ENCODE measurements around the gene MCAM.

MCAM gene

GRCh38 chr11:119355091-119355843 lies 38.3 kb upstream of the MCAM start:
- no peak for DNase-seq (ENCODE audit: low spot score)
- Mint-ChIP-seq H3K9me3 (no peaks in the 10 kb centered on the region), H3K36me3 (ENCODE audit: low read depth) (no peaks in the 10 kb centered on the region), H3K4me1 (ENCODE audit: low read depth) (peaks cover 9% of the 10 kb centered on the region), H3K27me3 (ENCODE audit: low read depth) (peaks cover 24% of the 10 kb centered on the region), H3K4me3 (no peak overlapping the region), H3K27ac (no peak overlapping the region)

- no peak overlapping the region for H3K27ac Mint-ChIP-seq
- no peak overlapping the region for H3K4me3 Mint-ChIP-seq
- H3K36me3 Mint-ChIP-seq (ENCODE audit: low read depth): no peaks in the 10 kb centered on the region
Observed at GRCh38 chr11:119352857-119353260, 35.9 kb upstream of the MCAM start.

GRCh38 chr11:119351232-119351631 lies 34.3 kb upstream of the MCAM start:
- peaks cover 5% of the 10 kb centered on the region for H3K4me1 Mint-ChIP-seq (ENCODE audit: low read depth)
- H3K27me3 Mint-ChIP-seq (ENCODE audit: low read depth): peaks cover 35% of the 10 kb centered on the region
- DNase-seq (ENCODE audit: low spot score): no peak
- no peaks in the 10 kb centered on the region for H3K9me3 Mint-ChIP-seq
- H3K4me3 Mint-ChIP-seq: no peak overlapping the region
- H3K36me3 Mint-ChIP-seq (ENCODE audit: low read depth): no peaks in the 10 kb centered on the region
- no peak overlapping the region for H3K27ac Mint-ChIP-seq

More at GRCh38 chr11:119352857-119353260, 35.9 kb upstream of the MCAM start:
- Mint-ChIP-seq H3K9me3 (no peaks in the 10 kb centered on the region), H3K4me1 (ENCODE audit: low read depth) (peaks cover 8% of the 10 kb centered on the region), H3K27me3 (ENCODE audit: low read depth) (peaks cover 26% of the 10 kb centered on the region)
- no peak for DNase-seq (ENCODE audit: low spot score)

- Mint-ChIP-seq H3K4me1 (ENCODE audit: low read depth) (peaks cover 4% of the 10 kb centered on the region), H3K27me3 (ENCODE audit: low read depth) (peaks cover 34% of the 10 kb centered on the region), H3K27ac (peak overlapping the region; percentile 50), H3K9me3 (no peaks in the 10 kb centered on the region), H3K36me3 (ENCODE audit: low read depth) (no peaks in the 10 kb centered on the region), H3K4me3 (peak overlapping the region; percentile 3)
- DNase-seq (ENCODE audit: low spot score): no peak
Observed at GRCh38 chr11:119350302-119350701, 33.4 kb upstream of the MCAM start.

GRCh38 chr11:119347940-119348605 lies 31.1 kb upstream of the MCAM start:
- no peak overlapping the region for H3K27ac Mint-ChIP-seq
- peaks cover 34% of the 10 kb centered on the region for H3K27me3 Mint-ChIP-seq (ENCODE audit: low read depth)
- no peaks in the 10 kb centered on the region for H3K36me3 Mint-ChIP-seq (ENCODE audit: low read depth)
- DNase-seq (ENCODE audit: low spot score): no peak
- H3K4me1 Mint-ChIP-seq (ENCODE audit: low read depth): peaks cover 4% of the 10 kb centered on the region
- no peaks in the 10 kb centered on the region for H3K9me3 Mint-ChIP-seq
- no peak overlapping the region for H3K4me3 Mint-ChIP-seq

- peaks cover 35% of the 10 kb centered on the region for H3K27me3 Mint-ChIP-seq (ENCODE audit: low read depth)
- DNase-seq (ENCODE audit: low spot score): no peak
Observed at GRCh38 chr11:119347242-119347641, 30.3 kb upstream of the MCAM start.

GRCh38 chr11:119346605-119347004 lies 29.7 kb upstream of the MCAM start, which contains the start of gene MFRP:
Gene MFRP, minus strand, starts transcription at chr11:119346705. Its CDS starts 192 bp downstream, at chr11:119346513.
- H3K4me3 Mint-ChIP-seq: no peak within 1 kb of the TSS
- no peaks in the 10 kb centered on the region for H3K9me3 Mint-ChIP-seq
- H3K27ac Mint-ChIP-seq: no peak within 1 kb of the TSS
- no peaks in the 10 kb centered on the region for H3K36me3 Mint-ChIP-seq (ENCODE audit: low read depth)
- peaks cover 38% of the 10 kb centered on the region for H3K27me3 Mint-ChIP-seq (ENCODE audit: low read depth)
- H3K4me1 Mint-ChIP-seq (ENCODE audit: low read depth): peaks cover 4% of the 10 kb centered on the region
- DNase-seq (ENCODE audit: low spot score): no peak

More at GRCh38 chr11:119347242-119347641, 30.3 kb upstream of the MCAM start:
- H3K4me1 Mint-ChIP-seq (ENCODE audit: low read depth): peaks cover 4% of the 10 kb centered on the region
- no peaks in the 10 kb centered on the region for H3K36me3 Mint-ChIP-seq (ENCODE audit: low read depth)
- H3K27ac Mint-ChIP-seq: no peak overlapping the region
- H3K9me3 Mint-ChIP-seq: no peaks in the 10 kb centered on the region
- no peak overlapping the region for H3K4me3 Mint-ChIP-seq

- DNase-seq (ENCODE audit: low spot score): no peak
- no peaks in the 10 kb centered on the region for H3K36me3 Mint-ChIP-seq (ENCODE audit: low read depth)
- peaks cover 9% of the 10 kb centered on the region for H3K4me1 Mint-ChIP-seq (ENCODE audit: low read depth)
- no peak overlapping the region for H3K27ac Mint-ChIP-seq
- H3K9me3 Mint-ChIP-seq: no peaks in the 10 kb centered on the region
- no peak overlapping the region for H3K4me3 Mint-ChIP-seq
- H3K27me3 Mint-ChIP-seq (ENCODE audit: low read depth): peaks cover 38% of the 10 kb centered on the region
Observed at GRCh38 chr11:119345685-119346084, 28.8 kb upstream of the MCAM start.

- H3K27me3 Mint-ChIP-seq (ENCODE audit: low read depth): peaks cover 37% of the 10 kb centered on the region
- H3K36me3 Mint-ChIP-seq (ENCODE audit: low read depth): no peaks in the 10 kb centered on the region
- H3K4me3 Mint-ChIP-seq: no peak overlapping the region
- no peak for DNase-seq (ENCODE audit: low spot score)
- H3K9me3 Mint-ChIP-seq: no peaks in the 10 kb centered on the region
- peaks cover 6% of the 10 kb centered on the region for H3K4me1 Mint-ChIP-seq (ENCODE audit: low read depth)
- H3K27ac Mint-ChIP-seq: no peak overlapping the region
Observed at GRCh38 chr11:119344291-119345010, 27.5 kb upstream of the MCAM start.

GRCh38 chr11:119343726-119344125 lies 26.8 kb upstream of the MCAM start:
- H3K27ac Mint-ChIP-seq: no peak overlapping the region
- no peak overlapping the region for H3K4me3 Mint-ChIP-seq
- no peaks in the 10 kb centered on the region for H3K9me3 Mint-ChIP-seq
- no peak for DNase-seq (ENCODE audit: low spot score)
- peaks cover 44% of the 10 kb centered on the region for H3K27me3 Mint-ChIP-seq (ENCODE audit: low read depth)
- peaks cover 10% of the 10 kb centered on the region for H3K4me1 Mint-ChIP-seq (ENCODE audit: low read depth)
- peaks cover 1% of the 10 kb centered on the region for H3K36me3 Mint-ChIP-seq (ENCODE audit: low read depth)

GRCh38 chr11:119342362-119343130 lies 25.6 kb upstream of the MCAM start:
- H3K36me3 Mint-ChIP-seq (ENCODE audit: low read depth): peaks cover 4% of the 10 kb centered on the region
- peaks cover 13% of the 10 kb centered on the region for H3K4me1 Mint-ChIP-seq (ENCODE audit: low read depth)
- H3K4me3 Mint-ChIP-seq: no peak overlapping the region
- no peak overlapping the region for H3K27ac Mint-ChIP-seq
- no peak for DNase-seq (ENCODE audit: low spot score)
- no peaks in the 10 kb centered on the region for H3K9me3 Mint-ChIP-seq
- peaks cover 46% of the 10 kb centered on the region for H3K27me3 Mint-ChIP-seq (ENCODE audit: low read depth)

- peaks cover 5% of the 10 kb centered on the region for H3K36me3 Mint-ChIP-seq (ENCODE audit: low read depth)
- DNase-seq (ENCODE audit: low spot score): no peak
- peaks cover 44% of the 10 kb centered on the region for H3K27me3 Mint-ChIP-seq (ENCODE audit: low read depth)
- H3K4me1 Mint-ChIP-seq (ENCODE audit: low read depth): peaks cover 16% of the 10 kb centered on the region
- H3K27ac Mint-ChIP-seq: no peak overlapping the region
- H3K9me3 Mint-ChIP-seq: no peaks in the 10 kb centered on the region
- H3K4me3 Mint-ChIP-seq: no peak overlapping the region
Observed at GRCh38 chr11:119342023-119342300, 25.0 kb upstream of the MCAM start.

GRCh38 chr11:119341222-119342022 lies 24.5 kb upstream of the MCAM start:
- Mint-ChIP-seq H3K4me3 (no peak overlapping the region), H3K4me1 (ENCODE audit: low read depth) (peaks cover 19% of the 10 kb centered on the region), H3K27me3 (ENCODE audit: low read depth) (peaks cover 39% of the 10 kb centered on the region), H3K36me3 (ENCODE audit: low read depth) (peaks cover 10% of the 10 kb centered on the region), H3K27ac (no peak overlapping the region), H3K9me3 (no peaks in the 10 kb centered on the region)
- no peak for DNase-seq (ENCODE audit: low spot score)

Data from T-helper 2 cell treated with Interferon-gamma antibody and Interleukin-4, amounts not matched to agents 5 μg/mL and 100 μg/mL, for 36 hours (primary cell).